ENCODE measurements around the gene HBA1.

- TF ChIP-seq CTCF (conservative IDR thresholded peaks at IDR 0.05; ENCODE audit: low read depth, low read length): no peak
- TF ChIP-seq EZH2 (IDR thresholded peaks at IDR 0.05; ENCODE audit: low read length, unreplicated experiment): no peak
These were observed 38.4 kb upstream of the HBA1 start for GRCh38 chr16:138049-138417.
